Tibial nerve (tissue), 4 donors: ENCODE data around the gene PCDHGA10. TPM values are rescaled to one million over a fixed set of nuclear protein-coding genes. Genes with fewer than 3 reads are reported as not detected.

ENCODE experiments used
- DNase-seq, 2 donors: peaks; one replicate each; pipeline ENCODE4 v3.0.0-alpha.2; 2019; ENCODE audit warnings: low spot score in 2 of 2
- H3K27ac ChIP-seq, 4 donors: fragments of 200-600 bp; sonication (generic) in 3 of 4; one replicate each; pipeline ENCODE4 v1.5.1; 2017 to 2019; ENCODE audit warnings: mild to moderate bottlenecking in 1 of 4
- H3K27me3 ChIP-seq, 2 donors: fragments of 200-600 bp; sonication (generic) in 1 of 2; one replicate each; pipeline versions ENCODE4 v1.5.1 to v1.6.0; 2017 to 2019
- H3K36me3 ChIP-seq, 3 donors: fragments of 200-600 bp; sonication (generic); one replicate each; pipeline ENCODE4 v1.5.1; 2018 to 2019
- H3K4me1 ChIP-seq, 4 donors: fragments of 200-600 bp; sonication (generic) in 3 of 4; one replicate each; pipeline ENCODE4 v1.5.1; 2017 to 2019
- H3K4me3 ChIP-seq, 4 donors: fragments of 200-600 bp; sonication (generic) in 3 of 4; one replicate each; pipeline ENCODE4 v1.5.1; 2017 to 2019; ENCODE audit warnings: mild to moderate bottlenecking in 1 of 4, moderate library complexity in 1 of 4
- H3K9me3 ChIP-seq, 4 donors: fragments of 200-600 bp; sonication (generic) in 3 of 4; one replicate each; pipeline ENCODE4 v1.5.1; 2017 to 2019
- CTCF ChIP-seq, 5 experiments: fragments of 200-600 bp in 3 of 5; fragments of 450-650 bp in 2 of 5; sonication (generic) in 3 of 5; IDR thresholded peaks; one replicate each; pipeline ENCODE4 v1.5.1; 2016 to 2019; ENCODE audit warnings: antibody characterized with exemption in 5 of 5, mild to moderate bottlenecking in 3 of 5, moderate library complexity in 2 of 5
- EP300 ChIP-seq, 2 donors: sonication (generic); formaldehyde crosslinking; IDR thresholded peaks; one replicate each; pipeline ENCODE4 v1.6.1; 2017; ENCODE audit warnings: antibody characterized with exemption in 2 of 2, mild to moderate bottlenecking in 1 of 2
- POLR2A ChIP-seq, 2 donors: fragments of 450-650 bp; IDR thresholded peaks; one replicate each; pipeline ENCODE4 v1.6.1; 2017; ENCODE audit warnings: antibody characterized with exemption in 2 of 2, mild to moderate bottlenecking in 2 of 2, moderate library complexity in 2 of 2
- WGBS, 2 donors: methylation state at CpG; one replicate each; pipeline ENCODE4 v1.1.5; 2018; 5-methylcytosine and 5-hydroxymethylcytosine counted together
- total RNA-seq, 4 donors: library from RNA; depleted of rRNA; stranded (reverse); fragments of >200 nt; gene quantifications; one replicate each; pipeline ENCODE4 v1.1.0, GENCODE V29; 2016

Gene PCDHGA10
- total RNA-seq, 4 donors from 2014 or later, result 7.6 to 15.0 (median 10.6) TPM

DNA sequence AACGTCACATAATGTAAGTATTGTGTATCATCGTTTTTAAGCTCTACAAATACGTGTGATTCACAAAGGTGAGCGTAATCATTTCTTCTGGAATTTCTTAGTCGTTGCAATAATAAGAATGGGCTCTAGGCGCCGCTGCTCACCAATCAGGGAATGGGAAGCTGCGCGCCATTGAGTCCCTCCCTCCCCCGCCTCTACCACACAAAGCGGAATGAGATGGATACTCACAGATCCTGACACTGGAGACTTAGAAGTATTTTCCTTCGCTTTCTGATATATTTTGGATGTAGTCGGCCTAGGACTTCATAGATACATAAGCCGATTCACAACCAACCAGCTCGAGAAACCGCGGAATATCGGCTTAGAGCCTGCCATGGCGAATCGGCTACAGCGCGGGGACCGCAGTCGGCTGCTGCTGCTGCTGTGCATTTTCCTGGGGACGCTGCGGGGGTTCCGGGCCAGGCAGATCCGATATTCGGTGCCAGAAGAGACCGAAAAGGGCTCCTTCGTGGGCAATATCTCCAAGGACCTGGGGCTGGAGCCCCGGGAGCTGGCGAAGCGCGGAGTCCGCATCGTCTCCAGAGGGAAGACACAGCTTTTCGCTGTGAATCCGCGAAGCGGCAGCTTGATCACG is 8.2 kb downstream of the PCDHGA10 start, which contains the start of gene PCDHGA11:
Gene PCDHGA11 (plus strand): TSS at position 197 of the 634 bp plus-strand sequence. CDS start 177 bp downstream, at position 374.
- DNase-seq, result peak in 1 of 2 donors; percentile 53
- TF ChIP-seq EP300 (IDR thresholded peaks at IDR 0.05), result no peak
- peak in 3 of 5 experiments; percentile 15 to 34 (median 18) for TF ChIP-seq CTCF (IDR thresholded peaks at IDR 0.05)
- no peak for TF ChIP-seq POLR2A (IDR thresholded peaks at IDR 0.05)
- peak within 1 kb of the TSS in 2 of 4 donors; percentile 32 to 38 for H3K4me3 ChIP-seq

DNA sequence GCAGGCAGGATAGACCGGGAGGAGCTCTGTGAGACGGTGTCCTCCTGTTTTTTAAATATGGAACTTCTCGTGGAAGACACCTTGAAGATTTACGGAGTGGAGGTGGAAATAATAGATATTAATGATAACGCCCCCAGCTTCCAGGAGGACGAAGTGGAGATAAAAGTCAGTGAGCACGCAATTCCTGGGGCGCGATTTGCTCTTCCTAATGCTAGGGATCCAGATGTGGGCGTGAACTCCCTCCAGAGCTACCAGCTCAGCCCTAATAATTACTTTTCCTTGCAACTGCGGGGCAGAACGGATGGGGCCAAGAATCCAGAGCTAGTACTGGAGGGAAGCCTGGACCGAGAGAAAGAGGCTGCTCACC is 8.7 kb downstream of the PCDHGA10 start:
- peaks cover 0 to 39% (median 0%) of the 10 kb centered on the region in 3 donors for H3K36me3 ChIP-seq
- DNase-seq, result no peak
- no peak overlapping the region for H3K27ac ChIP-seq
- peaks cover 0 to 100% (median 57%) of the 10 kb centered on the region in 4 donors for H3K9me3 ChIP-seq
- no peaks in the 10 kb centered on the region for H3K27me3 ChIP-seq
- 16 to 17% methylated on average over 13 of the region's 13 CpGs for WGBS, 2 donors
- peak overlapping the region in 2 of 4 donors; percentile 32 to 38 for H3K4me3 ChIP-seq
- no peak for TF ChIP-seq EP300 (IDR thresholded peaks at IDR 0.05)
- TF ChIP-seq CTCF (IDR thresholded peaks at IDR 0.05), result no peak
- no peak for TF ChIP-seq POLR2A (IDR thresholded peaks at IDR 0.05)
- peaks cover 0 to 20% (median 0%) of the 10 kb centered on the region in 4 donors for H3K4me1 ChIP-seq

More for the DNA sequence above, 8.2 kb downstream of the PCDHGA10 start, which contains the start of gene PCDHGA11:
- H3K27ac ChIP-seq, result no peak within 1 kb of the TSS
- H3K9me3 ChIP-seq, result peaks cover 0 to 100% (median 54%) of the 10 kb centered on the region in 4 donors
- H3K4me1 ChIP-seq, result peaks cover 0 to 20% (median 0%) of the 10 kb centered on the region in 4 donors
- H3K36me3 ChIP-seq, result peaks cover 0 to 34% (median 0%) of the 10 kb centered on the region in 3 donors
- no peaks in the 10 kb centered on the region for H3K27me3 ChIP-seq
- WGBS, 2 donors, result 12 to 17% methylated on average over 38 to 42 of the region's 42 CpGs

GRCh38 chr5:141422742-141423291 is 10.0 kb downstream of the PCDHGA10 start:
- Histone ChIP-seq H3K27ac (no peak overlapping the region), H3K36me3 (peaks cover 0 to 50% (median 0%) of the 10 kb centered on the region in 3 donors), H3K4me3 (no peak overlapping the region), H3K4me1 (peaks cover 0 to 15% (median 0%) of the 10 kb centered on the region in 4 donors), H3K9me3 (peaks cover 6 to 100% (median 59%) of the 10 kb centered on the region in 4 donors), H3K27me3 (no peaks in the 10 kb centered on the region)
- no peak for DNase-seq
- TF ChIP-seq EP300 (IDR thresholded peaks at IDR 0.05), result no peak
- TF ChIP-seq CTCF (IDR thresholded peaks at IDR 0.05), result no peak
- no peak for TF ChIP-seq POLR2A (IDR thresholded peaks at IDR 0.05)
- 26 to 39% methylated on average over 24 to 28 of the region's 42 CpGs for WGBS, 2 donors

- peaks cover 6 to 100% (median 59%) of the 10 kb centered on the region in 4 donors for H3K9me3 ChIP-seq
- H3K27ac ChIP-seq, result no peak overlapping the region
- DNase-seq, result no peak
- no peaks in the 10 kb centered on the region for H3K4me1 ChIP-seq
- TF ChIP-seq CTCF (IDR thresholded peaks at IDR 0.05) (no peak), EP300 (IDR thresholded peaks at IDR 0.05) (no peak), POLR2A (IDR thresholded peaks at IDR 0.05) (no peak)
- no peak overlapping the region for H3K4me3 ChIP-seq
- H3K36me3 ChIP-seq, result peaks cover 0 to 28% (median 0%) of the 10 kb centered on the region in 3 donors
- WGBS, 2 donors, result 44 to 47% methylated on average over 38 to 52 of the region's 53 CpGs
- no peaks in the 10 kb centered on the region for H3K27me3 ChIP-seq
Observed at GRCh38 chr5:141427783-141428426, 15.1 kb downstream of the PCDHGA10 start.
